Stimulated activated CD4-positive, alpha-beta T cell treated with anti-CD3 and anti-CD28 coated beads, Interleukin-15, amount 100 ng/mL, for 48 hours (primary cell): ENCODE data around the gene AP4B1.
"Not testable (repeated sequence)": the region's sequence is repeated elsewhere in the genome, so short reads cannot be mapped to it uniquely, and the experiment has no call there.

ENCODE experiments used
- DNase-seq, 2 donors: peaks; one replicate each; pipeline ENCODE4 v3.0.0-alpha.2; 2020; ENCODE audit warnings: low read depth in 2 of 2

The AP4B1 gene

GRCh38 chr1:113904674-113905434 is at the start of gene AP4B1, which contains the start of gene DCLRE1B:
Gene AP4B1 (minus strand): TSS chr1:113904799. CDS start chr1:113904717, 82 bp downstream.
Gene DCLRE1B (plus strand): TSS chr1:113905326. CDS start chr1:113905587, 261 bp downstream.
- DNase-seq: peak; percentile 97 to 98

- DNase-seq: no peak
These were observed 47.1 kb upstream of the AP4B1 start for GRCh38 chr1:113951719-113952118.

GRCh38 chr1:113950908-113951307 is 46.3 kb upstream of the AP4B1 start:
- no peak for DNase-seq

GRCh38 chr1:113949007-113949406 is 44.4 kb upstream of the AP4B1 start:
- DNase-seq: no peak

- DNase-seq: not testable (repeated sequence)
These were observed 43.6 kb upstream of the AP4B1 start for GRCh38 chr1:113948151-113948550.

- DNase-seq: no peak
These were observed 42.9 kb upstream of the AP4B1 start for GRCh38 chr1:113947388-113948107.

- no peak for DNase-seq
These were observed 42.2 kb upstream of the AP4B1 start for GRCh38 chr1:113946678-113947387.

- no peak for DNase-seq
These were observed 41.5 kb upstream of the AP4B1 start for GRCh38 chr1:113946112-113946511.

- DNase-seq: no peak
These were observed 40.7 kb upstream of the AP4B1 start for GRCh38 chr1:113945329-113945728.

GRCh38 chr1:113943028-113943811 is 38.6 kb upstream of the AP4B1 start:
- no peak for DNase-seq

- DNase-seq: no peak
These were observed 37.9 kb upstream of the AP4B1 start for GRCh38 chr1:113942527-113942926.

- DNase-seq: no peak
These were observed 36.6 kb upstream of the AP4B1 start for GRCh38 chr1:113941245-113941559.

GRCh38 chr1:113940365-113941244 is 36.0 kb upstream of the AP4B1 start:
- DNase-seq: peak; percentile 22 to 27

GRCh38 chr1:113938192-113938591 is 33.6 kb upstream of the AP4B1 start:
- DNase-seq: no peak

- DNase-seq: no peak
These were observed 32.5 kb upstream of the AP4B1 start for GRCh38 chr1:113937146-113937545.

GRCh38 chr1:113935970-113936369 is 31.4 kb upstream of the AP4B1 start:
- DNase-seq: no peak

- no peak for DNase-seq
These were observed 30.6 kb upstream of the AP4B1 start for GRCh38 chr1:113935176-113935575.

- DNase-seq: no peak
These were observed 30.0 kb upstream of the AP4B1 start for GRCh38 chr1:113934511-113935055.

GRCh38 chr1:113934006-113934405 is 29.4 kb upstream of the AP4B1 start:
- no peak for DNase-seq

GRCh38 chr1:113931451-113931851 is 26.9 kb upstream of the AP4B1 start:
- no peak for DNase-seq
